K562 (cell line): ENCODE results near the gene PFN3. TPM values are rescaled to one million over a fixed set of nuclear protein-coding genes. Genes with fewer than 3 reads are reported as not detected.

Source experiments
- ATAC-seq: fragments of 200-7000 bp; cut with Tn5 transposase; 3 replicates; pipeline ENCODE4 v1.9.1; 2020; ENCODE audit warnings: moderate library complexity
- BruUV-seq: library from RNA; stranded (reverse); fragments of 400-500 nt; replicated peaks from 2 replicates; lab custom pipeline; 2021; lab: Mats Ljungman, UMichigan
- CTCF ChIA-PET: fragments of 300-600 bp; formaldehyde crosslinking; extraction: SDS; loops from one replicate; lab custom pipeline; 2021; ENCODE audit warnings: low intra/inter-chr PET ratio; lab: Yijun Ruan, JAX
- POLR2A ChIA-PET: fragments of 300-600, 350-650 bp; sonication (Branson Sonifier 250); formaldehyde crosslinking; extraction: SDS; loops from one replicate; lab custom pipeline; 2021; ENCODE audit warnings: antibody characterized with exemption, inconsistent platforms; lab: Yijun Ruan, JAX
- DNase-seq, 4 experiments: peaks; one replicate each; pipeline versions ENCODE4 v3.0.0 to v3.0.0-alpha.2; 2011 to 2018; ENCODE audit warnings: low spot score in 3 of 4, mixed read lengths in 3 of 4; ENCODE audit errors: extremely low read depth in 1 of 4
- FAIRE-seq: peaks from 2 replicates; lab custom pipeline; 2011; peaks lifted over from hg19 to GRCh38; lab: Jason Lieb, UNC
- H2AFZ ChIP-seq: 2 replicates; pipeline ENCODE4 v1.6.0; 2011; ENCODE audit warnings: low read depth, low read length, control low read depth, inconsistent platforms
- H3K27ac ChIP-seq: fragments of 200-600 bp; 3 replicates; pipeline ENCODE4 v1.8.0; 2011; ENCODE audit warnings: low read depth, mild to moderate bottlenecking, control low read depth, inconsistent platforms, low read length, moderate library complexity, mixed read lengths; ENCODE audit errors: extremely low read depth
- H3K27me3 ChIP-seq, 2 experiments: fragments of 300-600 bp in 1 of 2; 2 replicates in 1 of 2; 3 replicates in 1 of 2; pipeline versions ENCODE4 v1.6.0 to v1.8.0; 2011; ENCODE audit warnings: inconsistent platforms in 2 of 2, low read length in 2 of 2, mild to moderate bottlenecking in 1 of 2, mixed read lengths in 1 of 2, moderate library complexity in 1 of 2; ENCODE audit not compliant: control insufficient read depth in 2 of 2, insufficient read depth in 2 of 2
- H3K36me3 ChIP-seq: fragments of 300-600 bp; 3 replicates; pipeline ENCODE4 v1.8.0; 2011; ENCODE audit warnings: mild to moderate bottlenecking, low read length, inconsistent platforms; ENCODE audit not compliant: control insufficient read depth, insufficient read depth
- H3K4me1 ChIP-seq, 2 experiments: fragments of 200-600 bp in 1 of 2; replicated peaks in 1 of 2; 2 replicates in 1 of 2; 3 replicates in 1 of 2; pipeline versions ENCODE4 v1.5.1 to v1.8.0; 2011; ENCODE audit warnings: inconsistent platforms in 2 of 2, low read length in 2 of 2, mild to moderate bottlenecking in 1 of 2, mixed read lengths in 1 of 2, moderate library complexity in 1 of 2; ENCODE audit not compliant: control insufficient read depth in 2 of 2, insufficient read depth in 2 of 2
- H3K4me2 ChIP-seq: 2 replicates; pipeline ENCODE4 v1.6.1; 2011; ENCODE audit warnings: low read length, control low read depth, inconsistent platforms, mixed read lengths; ENCODE audit not compliant: insufficient read depth
- H3K4me3 ChIP-seq: fragments of 200-600 bp; sonication (generic), shearing (Covaris generic); 2 replicates; pipeline ENCODE4 v1.5.1; 2016; ENCODE audit warnings: control low read depth, inconsistent platforms
- H3K79me2 ChIP-seq: fragments of 200-600 bp; 3 replicates; pipeline ENCODE4 v1.8.0; 2011; ENCODE audit warnings: low read length, inconsistent platforms; ENCODE audit not compliant: control insufficient read depth, insufficient read depth
- H3K9ac ChIP-seq, 2 experiments: 2 replicates each; pipeline versions ENCODE4 v1.6.0 to v1.6.1; 2011; ENCODE audit warnings: low read depth in 2 of 2, low read length in 2 of 2, control low read depth in 1 of 2, inconsistent platforms in 1 of 2, mild to moderate bottlenecking in 1 of 2, mixed read lengths in 1 of 2; ENCODE audit not compliant: insufficient read depth in 1 of 2
- H3K9me1 ChIP-seq: one replicate; pipeline ENCODE4 v1.6.0; 2011; ENCODE audit warnings: inconsistent platforms, mild to moderate bottlenecking, low read length, moderate library complexity; ENCODE audit not compliant: control insufficient read depth, insufficient read depth
- H3K9me3 ChIP-seq: replicated peaks from 2 replicates; pipeline ENCODE4 v1.5.1; 2011; ENCODE audit warnings: low read depth, low read length, inconsistent platforms; ENCODE audit not compliant: control insufficient read depth, insufficient read depth
- H4K20me1 ChIP-seq: replicated peaks from 2 replicates; pipeline ENCODE4 v1.6.1; 2011; ENCODE audit warnings: low read length, inconsistent platforms, mixed read lengths; ENCODE audit not compliant: control insufficient read depth, insufficient read depth
- CBFB ChIP-seq: sonication (generic); formaldehyde crosslinking; IDR thresholded peaks from 2 replicates; pipeline ENCODE4 v1.4.0; 2020; ENCODE audit warnings: mild to moderate bottlenecking, missing genetic modification reagents
- DACH1 ChIP-seq: fragments of 450-650 bp; IDR thresholded peaks from 2 replicates; pipeline ENCODE4 v1.6.1; 2018; ENCODE audit not compliant: partially characterized antibody
- EGR1 ChIP-seq: fragments of 450-650 bp; conservative IDR thresholded peaks from 2 replicates; pipeline ENCODE4 v1.6.1; 2017; ENCODE audit warnings: mild to moderate bottlenecking
- EP400 ChIP-seq: fragments of 450-650 bp; IDR thresholded peaks from 2 replicates; pipeline ENCODE4 v1.6.1; 2017; ENCODE audit warnings: antibody characterized with exemption, mild to moderate bottlenecking, moderate library complexity
- HDAC8 ChIP-seq: fragments of 450-650 bp; IDR thresholded peaks from 2 replicates; pipeline ENCODE4 v1.6.1; 2016; ENCODE audit warnings: mild to moderate bottlenecking, missing genetic modification characterization, moderate library complexity, missing compliant biosample characterization
- KAT2B ChIP-seq: IDR thresholded peaks from one replicate; pipeline ENCODE4 v1.6.1; 2012; ENCODE audit warnings: low read depth, mild to moderate bottlenecking, control low read depth, inconsistent platforms, low read length, moderate library complexity
- NFE2 ChIP-seq: IDR thresholded peaks from 2 replicates; pipeline ENCODE4 v1.6.1; 2014; ENCODE audit warnings: antibody characterized with exemption, low read depth
- PBX2 ChIP-seq, 2 experiments: IDR thresholded peaks in 1 of 2; conservative IDR thresholded peaks in 1 of 2; 2 replicates each; pipeline ENCODE4 v1.6.1; 2016; ENCODE audit warnings: low read depth in 2 of 2, mild to moderate bottlenecking in 1 of 2, missing compliant biosample characterization in 1 of 2, missing genetic modification characterization in 1 of 2, moderate library complexity in 1 of 2
- POLR2G ChIP-seq: fragments of 200-400 bp; formaldehyde crosslinking; IDR thresholded peaks from 2 replicates; pipeline ENCODE4 v1.6.1; 2017; ENCODE audit warnings: low read depth, mild to moderate bottlenecking, antibody characterized with exemption, low read length, moderate library complexity
- RAD51 ChIP-seq: fragments of 450-650 bp; IDR thresholded peaks from 2 replicates; pipeline ENCODE4 v1.7.1; 2016; ENCODE audit warnings: low read depth, mild to moderate bottlenecking, borderline replicate concordance
- SMAD4 ChIP-seq: fragments of 250-450 bp; sonication (Bioruptor Pico); conservative IDR thresholded peaks from 2 replicates; pipeline ENCODE4 v1.8.0; 2021; ENCODE audit warnings: inconsistent platforms, mild to moderate bottlenecking, moderate library complexity
- SNAPC5 ChIP-seq: fragments of 250-450 bp; sonication (Bioruptor Pico); IDR thresholded peaks from 2 replicates; pipeline ENCODE4 v1.8.0; 2021; ENCODE audit warnings: moderate library complexity, mild to moderate bottlenecking, inconsistent platforms
- SUPT5H ChIP-seq: fragments of 450-650 bp; IDR thresholded peaks from 2 replicates; pipeline ENCODE4 v1.6.1; 2016
- ZBED1 ChIP-seq: IDR thresholded peaks from 2 replicates; pipeline ENCODE4 v1.6.1; 2014
- WGBS: fragments of 100-300 bp; shearing (Covaris generic); methylation state at CpG from one replicate; pipeline ENCODE4 v1.1.6; 2016; ENCODE audit warnings: low coverage, mixed read lengths; ENCODE audit not compliant: insufficient coverage; ENCODE audit errors: missing lambda C conversion rate; 5-methylcytosine and 5-hydroxymethylcytosine counted together
- in situ Hi-C: fragments of 300-500 bp; cut with MboI; formaldehyde crosslinking; loops from 4 replicates; pipeline ENCODE4 v1.15.0; 2018; ENCODE audit warnings: inconsistent platforms, mixed read lengths
- intact Hi-C: fragments of 100-400 bp; cut with micrococcal nuclease; formaldehyde crosslinking; loops from 2 replicates; pipeline ENCODE4 v1.14.2; 2022
- polyA plus RNA-seq, 8 experiments: library from polyadenylated mRNA; depleted of rRNA in 4 of 8; stranded (reverse) in 5 of 8; unstranded in 3 of 8; fragments of >200 nt; fragmentation: Nextera tagmentation in 2 of 8; fragmentation: Illumina TruSeq in 1 of 8; extraction: Ambion mirVana in 2 of 8; extraction: Trizol in 1 of 8; gene quantifications; 2 replicates each; pipeline versions ENCODE4 v1.2.1 to v1.2.3, GENCODE V29; 2011 to 2014; ENCODE audit warnings: inconsistent platforms in 1 of 8, missing spikeins in 1 of 8
- total RNA-seq, 7 experiments: library from RNA; depleted of rRNA in 6 of 7; stranded (reverse); fragments of >200 nt in 6 of 7; fragmentation: Illumina TruSeq in 2 of 7; extraction: Trizol in 2 of 7; gene quantifications; 2 replicates each; pipeline versions ENCODE4 v1.2.1 to v1.2.3, GENCODE V29; 2011 to 2021; ENCODE audit warnings: low replicate concordance in 1 of 7
- TF ChIP-seq, protein P1 (sequence below), 2 experiments: IDR thresholded peaks; 2 replicates each; pipeline ENCODE4 v1.6.1; 2012; ENCODE audit warnings: improper control_type of control experiment in 2 of 2, low read depth in 2 of 2, low read length in 2 of 2, borderline replicate concordance in 1 of 2

Gene PFN3
- total and polyA plus RNA-seq, 9 of the 15 experiments (the other 6 are each of a cell fraction or from before 2014, with no cell fraction given) = not detected

DNA sequence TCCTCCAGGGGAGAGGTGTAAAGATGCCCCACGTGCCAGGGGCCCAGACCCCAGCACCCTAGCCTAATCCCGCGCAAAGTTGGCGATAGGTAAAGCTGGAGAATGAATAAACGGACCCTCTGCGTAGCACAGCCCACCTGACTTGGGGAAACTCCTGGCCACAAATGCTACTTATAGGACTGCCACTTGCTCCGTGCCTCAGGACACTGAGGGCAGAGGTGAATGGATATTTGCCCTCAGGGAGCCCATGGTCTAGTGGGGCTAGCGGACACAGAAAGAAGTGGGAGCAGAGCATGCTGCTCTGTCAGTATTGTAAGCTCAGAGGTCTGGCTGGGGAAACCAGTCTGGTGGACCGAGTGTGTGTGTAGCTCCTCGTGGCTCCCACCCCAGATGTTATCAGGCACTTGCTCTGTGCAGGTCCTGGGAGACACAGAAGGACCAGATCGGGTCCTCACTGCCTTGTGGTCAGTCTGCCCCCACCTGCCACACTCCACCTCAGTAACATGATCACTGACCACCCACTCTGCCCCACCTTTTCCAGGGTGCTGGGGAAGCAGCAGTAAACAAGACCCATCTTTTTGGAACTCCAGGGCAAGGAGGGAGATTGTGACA, 26.9 kb upstream of the PFN3 start (continued):
- TF ChIP-seq DACH1 = no peak
- no peak for TF ChIP-seq CBFB (CRISPR knock-in tag)

GRCh38 chr5:177426566-177427210, 26.2 kb upstream of the PFN3 start, which contains the start of gene GRK6:
GRK6 (plus strand) TSS chr5:177426676; CDS start chr5:177426846, 170 bp downstream.
- Histone ChIP-seq H3K4me3 (peak within 1 kb of the TSS; percentile 91), H3K4me2 (peak within 1 kb of the TSS; percentile 98), H3K27me3 (no peaks in the 10 kb centered on the region), H3K9me1 (no peaks in the 10 kb centered on the region), H4K20me1 (peaks cover 22% of the 10 kb centered on the region; the same call in 1 of the 2 replicates), H3K4me1 (peaks cover 30 to 60% of the 10 kb centered on the region in 2 experiments), H3K36me3 (peaks cover 44% of the 10 kb centered on the region; the same call in 2 of the 3 replicates), H3K79me2 (peaks cover 50% of the 10 kb centered on the region), H2AFZ (peak within 1 kb of the TSS; percentile 95), H3K27ac (peak within 1 kb of the TSS; percentile 98), H3K9ac (peak within 1 kb of the TSS; percentile 96 to 97), H3K9me3 (no peaks in the 10 kb centered on the region)
- in situ Hi-C loops = no loop called here
- intact Hi-C loops = loop anchor here (2.0 kb wide), 1 partner anchor 28 kb away; no protein-coding TSS in a partner anchor
- POLR2A ChIA-PET = interaction anchor here (0.5 to 10.8 kb wide), 24 partner anchors 9 to 878 kb away, joined by 3 to 210 read pairs (median 4); partner anchors contain the start of genes F12 and PRR7
- WGBS = 0% methylated on average over 30 of the region's 82 CpGs
- FAIRE-seq (no peak), ATAC-seq (peak; percentile 19), DNase-seq (peak; percentile 72 to 96 (median 86))
- no TSS peak for BruUV-seq
- CTCF ChIA-PET = no interaction called here
- TF ChIP-seq KAT2B = no peak
- no peak for TF ChIP-seq ZBED1
- TF ChIP-seq, protein P1, sequence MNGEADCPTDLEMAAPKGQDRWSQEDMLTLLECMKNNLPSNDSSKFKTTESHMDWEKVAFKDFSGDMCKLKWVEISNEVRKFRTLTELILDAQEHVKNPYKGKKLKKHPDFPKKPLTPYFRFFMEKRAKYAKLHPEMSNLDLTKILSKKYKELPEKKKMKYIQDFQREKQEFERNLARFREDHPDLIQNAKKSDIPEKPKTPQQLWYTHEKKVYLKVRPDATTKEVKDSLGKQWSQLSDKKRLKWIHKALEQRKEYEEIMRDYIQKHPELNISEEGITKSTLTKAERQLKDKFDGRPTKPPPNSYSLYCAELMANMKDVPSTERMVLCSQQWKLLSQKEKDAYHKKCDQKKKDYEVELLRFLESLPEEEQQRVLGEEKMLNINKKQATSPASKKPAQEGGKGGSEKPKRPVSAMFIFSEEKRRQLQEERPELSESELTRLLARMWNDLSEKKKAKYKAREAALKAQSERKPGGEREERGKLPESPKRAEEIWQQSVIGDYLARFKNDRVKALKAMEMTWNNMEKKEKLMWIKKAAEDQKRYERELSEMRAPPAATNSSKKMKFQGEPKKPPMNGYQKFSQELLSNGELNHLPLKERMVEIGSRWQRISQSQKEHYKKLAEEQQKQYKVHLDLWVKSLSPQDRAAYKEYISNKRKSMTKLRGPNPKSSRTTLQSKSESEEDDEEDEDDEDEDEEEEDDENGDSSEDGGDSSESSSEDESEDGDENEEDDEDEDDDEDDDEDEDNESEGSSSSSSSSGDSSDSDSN (IDR thresholded peaks at IDR 0.05; ENCODE audit: borderline replicate concordance in 1 of 2, low read depth in 2 of 2, low read length in 2 of 2) = peak; percentile 63 to 73; a peak in 3 of 4 replicates
- TF ChIP-seq SNAPC5 (CRISPR knock-in tag) = no peak
- TF ChIP-seq SMAD4 = peak; percentile 70
- TF ChIP-seq EP400 = peak; percentile 60; the same call in 1 of the 2 replicates
- TF ChIP-seq PBX2 (CRISPR knock-in tag; IDR thresholded peaks at IDR 0.05; ENCODE audit: low read depth) = no peak
- TF ChIP-seq PBX2 (tag; conservative IDR thresholded peaks at IDR 0.05; ENCODE audit: low read depth) = no peak
- TF ChIP-seq HDAC8 = no peak
- TF ChIP-seq RAD51 = no peak
- TF ChIP-seq SUPT5H = no peak; the same call in 1 of the 2 replicates
- peak; percentile 85 for TF ChIP-seq EGR1
- TF ChIP-seq POLR2G = peak; percentile 77
- no peak for TF ChIP-seq NFE2
